Transverse colon (tissue), 4 donors: ENCODE measurements around the gene NAT10. TPM values are rescaled to one million over a fixed set of nuclear protein-coding genes. Genes with fewer than 3 reads are reported as not detected.

ENCODE experiments used
- DNase-seq: peaks from one replicate; pipeline ENCODE4 v3.0.0-alpha.2; 2019
- H3K27ac ChIP-seq, 4 donors: fragments of 200-600 bp; sonication (generic); 2 replicates each; pipeline ENCODE4 v1.5.1; 2016 to 2018; ENCODE audit warnings: inconsistent platforms in 4 of 4
- H3K27me3 ChIP-seq: fragments of 200-600 bp; sonication (generic); 2 replicates; pipeline ENCODE4 v1.5.1; 2017; ENCODE audit warnings: inconsistent platforms
- H3K36me3 ChIP-seq, 4 donors: fragments of 200-600 bp; sonication (generic); 2 replicates each; pipeline ENCODE4 v1.5.1; 2017 to 2019; ENCODE audit warnings: inconsistent platforms in 4 of 4
- H3K4me1 ChIP-seq, 4 donors: fragments of 200-600 bp; sonication (generic); 2 replicates each; pipeline ENCODE4 v1.5.1; 2017 to 2020; ENCODE audit warnings: inconsistent platforms in 4 of 4
- H3K4me3 ChIP-seq, 4 donors: fragments of 200-600 bp; sonication (generic); 1 replicate in 1 of 4; 2 replicates in 3 of 4; pipeline versions ENCODE4 v1.5.1 to v1.6.1; 2017 to 2019; ENCODE audit warnings: inconsistent platforms in 4 of 4
- H3K9me3 ChIP-seq, 2 donors: fragments of 200-600 bp; sonication (generic); 2 replicates each; pipeline ENCODE4 v1.5.1; 2017 to 2019; ENCODE audit warnings: inconsistent platforms in 2 of 2
- EP300 ChIP-seq: sonication (generic); formaldehyde crosslinking; IDR thresholded peaks from one replicate; pipeline ENCODE4 v1.6.1; 2017; ENCODE audit warnings: antibody characterized with exemption, low read depth
- POLR2A ChIP-seq: fragments of 450-650 bp; IDR thresholded peaks from one replicate; pipeline ENCODE4 v1.6.1; 2016; ENCODE audit warnings: antibody characterized with exemption, mild to moderate bottlenecking, moderate library complexity
- POLR2AphosphoS5 ChIP-seq, 3 donors: sonication (generic); formaldehyde crosslinking; IDR thresholded peaks; one replicate each; pipeline ENCODE4 v1.6.1; 2016; ENCODE audit warnings: antibody characterized with exemption in 3 of 3
- WGBS, 2 donors: methylation state at CpG; one replicate each; pipeline ENCODE4 v1.1.5; 2018; ENCODE audit warnings: low coverage in 1 of 2; 5-methylcytosine and 5-hydroxymethylcytosine counted together
- in situ Hi-C, 4 donors: fragments of 200-750 bp; cut with MboI; loops; one replicate each; pipeline versions ENCODE4 v1.15.0 to v1.15.1; 2017; ENCODE audit warnings: low sequenced_read_pairs in 3 of 4, low pct_ligation_motif_present in 1 of 4, low pct_unique_long_range_greater_than_20kb in 1 of 4
- intact Hi-C: fragments of 100-400 bp; cut with DNase I; formaldehyde crosslinking; loops from one replicate; pipeline ENCODE4 v1.15.1; 2023; ENCODE audit warnings: low total_unique reads
- total RNA-seq, 4 donors: library from RNA; depleted of rRNA; stranded (reverse); fragments of >200 nt; gene quantifications; one replicate each; pipeline ENCODE4 v1.1.0, GENCODE V29; 2016
- TF ChIP-seq, protein P1 (sequence below), 5 experiments: fragments of 200-600 bp in 3 of 5; fragments of 450-650 bp in 2 of 5; sonication (generic) in 3 of 5; IDR thresholded peaks; 1 replicate in 2 of 5; 2 replicates in 3 of 5; pipeline ENCODE4 v1.5.1; 2016 to 2017; ENCODE audit warnings: antibody characterized with exemption in 5 of 5, inconsistent platforms in 3 of 5, mild to moderate bottlenecking in 2 of 5, moderate library complexity in 1 of 5

Gene NAT10
- total RNA-seq, 4 donors from 2014 or later = 16.0 to 40.6 (median 26.9) TPM

DNA sequence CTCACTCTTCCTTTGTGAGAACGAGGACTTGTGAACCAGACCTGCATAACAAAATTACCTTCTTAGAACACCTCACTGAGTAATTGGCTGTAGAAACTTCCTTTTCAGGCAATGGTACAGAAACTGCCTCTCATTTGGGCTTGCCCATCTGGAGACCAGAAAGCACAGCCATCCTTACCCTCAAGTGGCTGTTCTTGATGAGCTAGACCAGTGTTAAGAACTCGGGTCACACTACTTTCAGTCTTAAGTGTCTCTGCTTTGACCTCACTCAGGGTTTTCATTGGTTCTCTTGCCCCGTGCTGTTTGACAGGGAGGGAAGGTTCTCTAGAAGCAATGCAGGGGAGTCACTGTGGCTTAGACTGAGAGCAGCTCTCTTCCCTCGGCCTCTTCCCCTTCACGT lies 29.3 kb downstream of the NAT10 start:
- Histone ChIP-seq H3K4me1 (no peaks in the 10 kb centered on the region), H3K4me3 (no peak overlapping the region), H3K27me3 (no peaks in the 10 kb centered on the region), H3K36me3 (peaks cover 0 to 56% (median 25%) of the 10 kb centered on the region in 4 donors), H3K27ac (no peak overlapping the region), H3K9me3 (no peaks in the 10 kb centered on the region)
- no peak for DNase-seq
- in situ Hi-C loops (no loop called here), intact Hi-C loops (no loop called here)
- WGBS, 2 donors = 68 to 83% methylated on average over 5 of the region's 5 CpGs
- TF ChIP-seq POLR2AphosphoS5 (IDR thresholded peaks at IDR 0.05) = no peak

DNA sequence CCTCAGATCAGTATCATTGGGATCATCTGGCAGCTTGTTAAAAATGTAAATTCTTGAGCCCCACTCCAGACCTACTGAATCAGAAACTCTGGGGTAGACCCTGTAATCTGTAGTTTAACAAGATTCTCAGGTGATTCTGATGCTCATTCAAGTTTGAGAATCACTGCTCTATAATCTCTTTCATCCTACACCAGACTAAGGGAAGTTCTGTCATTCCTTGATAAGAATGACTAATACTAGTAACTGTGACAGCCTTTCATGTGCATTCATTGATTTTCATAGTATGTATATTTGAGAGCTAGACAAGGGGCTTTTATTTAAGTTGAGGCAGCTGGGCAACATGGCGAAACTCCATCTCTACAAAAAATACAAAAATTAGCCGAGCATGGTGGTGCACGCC lies 30.0 kb downstream of the NAT10 start:
- no peak overlapping the region for H3K4me3 ChIP-seq
- H3K9me3 ChIP-seq = no peaks in the 10 kb centered on the region
- intact Hi-C loops = no loop called here
- 92 to 100% methylated on average over 1 to 3 of the region's 3 CpGs for WGBS, 2 donors
- in situ Hi-C loops = no loop called here
- DNase-seq = no peak
- H3K36me3 ChIP-seq = peaks cover 0 to 53% (median 27%) of the 10 kb centered on the region in 4 donors
- no peaks in the 10 kb centered on the region for H3K4me1 ChIP-seq
- no peak overlapping the region for H3K27ac ChIP-seq
- no peak for TF ChIP-seq POLR2AphosphoS5 (IDR thresholded peaks at IDR 0.05)
- TF ChIP-seq, protein P1, sequence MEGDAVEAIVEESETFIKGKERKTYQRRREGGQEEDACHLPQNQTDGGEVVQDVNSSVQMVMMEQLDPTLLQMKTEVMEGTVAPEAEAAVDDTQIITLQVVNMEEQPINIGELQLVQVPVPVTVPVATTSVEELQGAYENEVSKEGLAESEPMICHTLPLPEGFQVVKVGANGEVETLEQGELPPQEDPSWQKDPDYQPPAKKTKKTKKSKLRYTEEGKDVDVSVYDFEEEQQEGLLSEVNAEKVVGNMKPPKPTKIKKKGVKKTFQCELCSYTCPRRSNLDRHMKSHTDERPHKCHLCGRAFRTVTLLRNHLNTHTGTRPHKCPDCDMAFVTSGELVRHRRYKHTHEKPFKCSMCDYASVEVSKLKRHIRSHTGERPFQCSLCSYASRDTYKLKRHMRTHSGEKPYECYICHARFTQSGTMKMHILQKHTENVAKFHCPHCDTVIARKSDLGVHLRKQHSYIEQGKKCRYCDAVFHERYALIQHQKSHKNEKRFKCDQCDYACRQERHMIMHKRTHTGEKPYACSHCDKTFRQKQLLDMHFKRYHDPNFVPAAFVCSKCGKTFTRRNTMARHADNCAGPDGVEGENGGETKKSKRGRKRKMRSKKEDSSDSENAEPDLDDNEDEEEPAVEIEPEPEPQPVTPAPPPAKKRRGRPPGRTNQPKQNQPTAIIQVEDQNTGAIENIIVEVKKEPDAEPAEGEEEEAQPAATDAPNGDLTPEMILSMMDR (IDR thresholded peaks at IDR 0.05) = no peak
- no peak for TF ChIP-seq POLR2A
- no peak for TF ChIP-seq EP300
- no peaks in the 10 kb centered on the region for H3K27me3 ChIP-seq

DNA sequence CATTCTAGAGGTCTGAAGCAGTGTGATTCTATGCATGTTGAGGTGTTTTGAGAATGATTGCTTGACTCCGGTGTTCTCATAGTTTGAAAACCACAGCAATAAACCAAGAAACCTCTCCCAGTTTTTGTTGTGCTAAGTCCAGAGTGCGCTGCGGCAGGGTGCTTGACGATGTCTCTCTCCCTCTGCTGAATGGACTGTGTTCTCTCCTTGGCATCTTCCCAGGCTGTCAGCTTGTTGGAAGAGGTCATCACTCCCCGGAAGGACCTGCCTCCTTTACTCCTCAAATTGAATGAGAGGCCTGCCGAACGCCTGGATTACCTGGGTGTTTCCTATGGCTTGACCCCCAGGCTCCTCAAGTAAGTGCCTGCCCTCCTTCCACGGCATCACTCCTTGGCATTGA lies 31.0 kb downstream of the NAT10 start:
- no peak for DNase-seq
- Histone ChIP-seq H3K4me3 (no peak overlapping the region), H3K36me3 (peaks cover 0 to 56% (median 22%) of the 10 kb centered on the region in 4 donors), H3K27me3 (no peaks in the 10 kb centered on the region), H3K4me1 (no peaks in the 10 kb centered on the region), H3K27ac (no peak overlapping the region), H3K9me3 (no peaks in the 10 kb centered on the region)
- in situ Hi-C loops (no loop called here), intact Hi-C loops (no loop called here)
- WGBS, 2 donors = 95% methylated on average over 8 of the region's 8 CpGs; no CpG with 5 or more reads in 1 of the 2 donors
- no peak for TF ChIP-seq EP300
- TF ChIP-seq POLR2AphosphoS5 (IDR thresholded peaks at IDR 0.05) = no peak
- no peak for TF ChIP-seq POLR2A
- TF ChIP-seq, protein P1 (IDR thresholded peaks at IDR 0.05) = no peak

DNA sequence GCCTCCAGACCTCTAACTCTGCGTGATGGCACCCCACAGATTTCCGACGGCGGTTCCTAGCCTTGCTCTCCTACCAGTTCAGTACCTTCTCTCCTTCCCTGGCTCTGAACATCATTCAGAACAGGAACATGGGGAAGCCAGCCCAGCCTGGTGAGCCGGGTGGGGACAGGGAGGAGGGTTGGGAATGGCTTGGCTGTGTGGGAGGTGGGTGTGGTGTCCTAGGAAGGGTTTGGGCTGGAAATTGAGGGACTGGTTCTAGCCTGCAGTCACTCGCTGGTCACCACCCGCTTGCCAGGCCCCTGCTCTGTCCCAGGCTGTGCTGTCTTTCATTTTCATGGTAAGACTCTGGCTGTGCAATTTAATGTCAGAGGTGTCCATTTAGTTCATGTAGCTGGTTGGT lies 33.9 kb downstream of the NAT10 start:
- Histone ChIP-seq H3K4me3 (no peak overlapping the region), H3K9me3 (no peaks in the 10 kb centered on the region), H3K4me1 (no peaks in the 10 kb centered on the region), H3K36me3 (peaks cover 0 to 74% (median 26%) of the 10 kb centered on the region in 4 donors), H3K27ac (no peak overlapping the region), H3K27me3 (no peaks in the 10 kb centered on the region)
- no peak for TF ChIP-seq POLR2A
- TF ChIP-seq, protein P1 (IDR thresholded peaks at IDR 0.05) = no peak
- no peak for TF ChIP-seq POLR2AphosphoS5 (IDR thresholded peaks at IDR 0.05)
- no peak for TF ChIP-seq EP300
- in situ Hi-C loops (no loop called here), intact Hi-C loops (no loop called here)
- 94% methylated on average over 7 of the region's 7 CpGs; no CpG with 5 or more reads in 1 of the 2 donors for WGBS, 2 donors
- DNase-seq = no peak

DNA sequence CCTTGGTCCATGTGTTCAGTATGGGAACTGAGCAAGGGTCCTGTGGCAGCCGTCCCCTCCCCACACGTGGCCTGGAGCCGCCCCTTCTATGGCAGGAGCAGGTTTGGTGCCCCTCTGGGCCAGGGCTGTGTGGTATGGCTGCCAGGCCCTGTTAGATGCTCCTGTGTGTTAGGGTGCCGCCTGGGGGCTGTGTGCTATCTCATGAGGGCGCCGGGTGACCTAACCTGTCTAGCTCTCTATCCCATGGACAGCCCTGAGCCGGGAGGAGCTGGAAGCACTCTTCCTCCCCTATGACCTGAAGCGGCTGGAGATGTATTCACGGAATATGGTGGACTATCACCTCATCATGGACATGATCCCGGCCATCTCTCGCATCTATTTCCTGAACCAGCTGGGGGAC lies 34.7 kb downstream of the NAT10 start:
- Histone ChIP-seq H3K27me3 (no peaks in the 10 kb centered on the region), H3K27ac (no peak overlapping the region), H3K4me1 (no peaks in the 10 kb centered on the region), H3K4me3 (no peak overlapping the region), H3K36me3 (peaks cover 0 to 76% (median 26%) of the 10 kb centered on the region in 4 donors), H3K9me3 (no peaks in the 10 kb centered on the region)
- TF ChIP-seq, protein P1 (IDR thresholded peaks at IDR 0.05) = no peak
- no peak for TF ChIP-seq POLR2A
- no peak for TF ChIP-seq POLR2AphosphoS5 (IDR thresholded peaks at IDR 0.05)
- TF ChIP-seq EP300 = no peak
- in situ Hi-C loops = no loop called here
- intact Hi-C loops = no loop called here
- 99% methylated on average over 11 of the region's 11 CpGs; no CpG with 5 or more reads in 1 of the 2 donors for WGBS, 2 donors
- no peak for DNase-seq
